RPMI8226 (cell line): ENCODE results near the gene ARHGAP12.

Experiments used
- DNase-seq: peaks from one replicate; pipeline ENCODE4 v3.0.0-alpha.2; 2015

Gene ARHGAP12

GRCh38 chr10:31759799-31760626 lies 168.6 kb downstream of the ARHGAP12 start:
- peak; percentile 92 for DNase-seq

GRCh38 chr10:31759124-31759798 lies 169.4 kb downstream of the ARHGAP12 start:
- DNase-seq, result no peak

GRCh38 chr10:31758495-31758894 lies 170.1 kb downstream of the ARHGAP12 start:
- DNase-seq, result no peak

- DNase-seq, result no peak
These were observed 170.8 kb downstream of the ARHGAP12 start for GRCh38 chr10:31757831-31758230.

GRCh38 chr10:31757386-31757791 lies 171.2 kb downstream of the ARHGAP12 start:
- DNase-seq, result peak; percentile 6

- DNase-seq, result no peak
These were observed 171.9 kb downstream of the ARHGAP12 start for GRCh38 chr10:31756729-31757110.

- no peak for DNase-seq
These were observed 172.4 kb downstream of the ARHGAP12 start for GRCh38 chr10:31756101-31756728.
